GM06990 (cell line): ENCODE data around the gene FITM1.

Source experiments
- DNase-seq: peaks from one replicate; pipeline ENCODE4 v3.0.0-alpha.2; 2011; ENCODE audit not compliant: insufficient read length; ENCODE audit errors: extremely low read depth
- H3K27me3 ChIP-seq: replicated peaks from 2 replicates; pipeline ENCODE4 v1.6.0; 2011; ENCODE audit warnings: low read length; ENCODE audit not compliant: control insufficient read depth, insufficient read depth
- H3K36me3 ChIP-seq: 2 replicates; pipeline ENCODE4 v1.5.1; 2011; ENCODE audit warnings: low read length; ENCODE audit not compliant: control insufficient read depth, insufficient read depth
- H3K4me3 ChIP-seq: replicated peaks from 2 replicates; pipeline ENCODE4 v1.5.1; 2011; ENCODE audit warnings: low read depth, mild to moderate bottlenecking, control low read depth, low read length
- TF ChIP-seq, protein P1 (sequence below): IDR thresholded peaks from 2 replicates; pipeline ENCODE4 v1.5.1; 2011; ENCODE audit warnings: low read length, control low read depth, mild to moderate bottlenecking, inconsistent platforms; ENCODE audit not compliant: insufficient read depth, poor library complexity, severe bottlenecking

The FITM1 gene

DNA sequence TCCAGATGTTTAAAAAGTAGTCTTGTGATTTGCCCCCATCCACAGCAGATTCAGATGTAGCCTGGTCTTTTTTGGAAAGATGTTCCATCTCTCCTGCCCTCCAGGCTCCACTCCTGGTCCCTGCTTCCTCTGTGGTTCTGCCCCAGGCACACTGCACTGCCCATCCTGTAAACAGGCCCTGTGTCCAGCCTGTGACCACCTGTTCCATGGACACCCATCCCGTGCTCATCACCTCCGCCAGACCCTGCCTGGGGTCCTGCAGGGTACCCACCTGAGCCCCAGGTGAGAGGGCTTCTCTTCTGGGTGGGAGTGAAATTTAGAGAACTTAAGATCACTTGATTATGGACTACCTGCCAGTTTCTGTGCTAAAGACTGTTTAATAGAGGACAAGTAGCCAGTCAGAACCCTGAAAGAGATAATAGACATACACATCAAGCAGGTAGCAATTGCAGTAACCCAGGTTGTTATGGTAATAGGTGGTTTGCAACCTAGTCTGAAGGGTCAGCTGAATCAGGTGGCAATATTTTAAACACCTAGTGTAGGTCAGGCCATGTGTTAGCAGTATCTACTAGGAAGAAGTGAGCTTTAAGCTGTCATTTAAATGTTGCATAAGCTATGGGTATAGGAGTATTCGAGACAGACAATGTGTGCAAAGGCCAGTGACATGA is 19.0 kb downstream of the FITM1 start:
- TF ChIP-seq, protein P1, sequence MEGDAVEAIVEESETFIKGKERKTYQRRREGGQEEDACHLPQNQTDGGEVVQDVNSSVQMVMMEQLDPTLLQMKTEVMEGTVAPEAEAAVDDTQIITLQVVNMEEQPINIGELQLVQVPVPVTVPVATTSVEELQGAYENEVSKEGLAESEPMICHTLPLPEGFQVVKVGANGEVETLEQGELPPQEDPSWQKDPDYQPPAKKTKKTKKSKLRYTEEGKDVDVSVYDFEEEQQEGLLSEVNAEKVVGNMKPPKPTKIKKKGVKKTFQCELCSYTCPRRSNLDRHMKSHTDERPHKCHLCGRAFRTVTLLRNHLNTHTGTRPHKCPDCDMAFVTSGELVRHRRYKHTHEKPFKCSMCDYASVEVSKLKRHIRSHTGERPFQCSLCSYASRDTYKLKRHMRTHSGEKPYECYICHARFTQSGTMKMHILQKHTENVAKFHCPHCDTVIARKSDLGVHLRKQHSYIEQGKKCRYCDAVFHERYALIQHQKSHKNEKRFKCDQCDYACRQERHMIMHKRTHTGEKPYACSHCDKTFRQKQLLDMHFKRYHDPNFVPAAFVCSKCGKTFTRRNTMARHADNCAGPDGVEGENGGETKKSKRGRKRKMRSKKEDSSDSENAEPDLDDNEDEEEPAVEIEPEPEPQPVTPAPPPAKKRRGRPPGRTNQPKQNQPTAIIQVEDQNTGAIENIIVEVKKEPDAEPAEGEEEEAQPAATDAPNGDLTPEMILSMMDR, result no peak
- no peak overlapping the region for H3K4me3 ChIP-seq
- H3K27me3 ChIP-seq, result no peaks in the 10 kb centered on the region
- no peak for DNase-seq
- peaks cover 31% of the 10 kb centered on the region for H3K36me3 ChIP-seq

DNA sequence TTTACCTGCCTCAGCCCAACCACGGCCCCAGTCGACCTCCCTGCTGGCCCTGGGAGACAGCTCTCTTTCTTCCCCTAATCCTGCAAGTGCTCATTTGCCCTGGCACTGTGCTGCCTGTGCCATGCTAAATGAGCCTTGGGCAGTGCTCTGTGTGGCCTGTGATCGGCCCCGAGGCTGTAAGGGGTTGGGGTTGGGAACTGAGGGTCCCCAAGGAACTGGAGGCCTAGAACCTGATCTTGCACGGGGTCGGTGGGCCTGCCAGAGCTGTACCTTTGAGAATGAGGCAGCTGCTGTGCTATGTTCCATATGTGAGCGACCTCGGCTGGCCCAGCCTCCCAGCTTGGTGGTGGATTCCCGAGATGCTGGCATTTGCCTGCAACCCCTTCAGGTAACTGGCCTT is 19.6 kb downstream of the FITM1 start:
- DNase-seq, result no peak

DNA sequence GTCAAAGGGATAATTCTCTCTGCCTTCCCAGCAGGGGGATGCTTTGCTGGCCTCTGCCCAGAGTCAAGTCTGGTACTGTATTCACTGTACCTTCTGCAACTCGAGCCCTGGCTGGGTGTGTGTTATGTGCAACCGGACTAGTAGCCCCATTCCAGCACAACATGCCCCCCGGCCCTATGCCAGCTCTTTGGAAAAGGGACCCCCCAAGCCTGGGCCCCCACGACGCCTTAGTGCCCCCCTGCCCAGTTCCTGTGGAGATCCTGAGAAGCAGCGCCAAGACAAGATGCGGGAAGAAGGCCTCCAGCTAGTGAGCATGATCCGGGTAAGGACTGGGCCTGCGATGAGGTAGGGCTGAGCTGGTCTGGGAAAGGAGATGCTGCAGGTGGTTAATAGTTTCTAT is 20.1 kb downstream of the FITM1 start:
- DNase-seq, result no peak
- TF ChIP-seq, protein P1, result no peak
- Histone ChIP-seq H3K36me3 (peaks cover 32% of the 10 kb centered on the region), H3K4me3 (no peak overlapping the region), H3K27me3 (no peaks in the 10 kb centered on the region)

More for the DNA sequence above, 19.6 kb downstream of the FITM1 start:
- H3K36me3 ChIP-seq, result peaks cover 31% of the 10 kb centered on the region
- H3K4me3 ChIP-seq, result no peak overlapping the region
- TF ChIP-seq, protein P1, result no peak
- no peaks in the 10 kb centered on the region for H3K27me3 ChIP-seq

DNA sequence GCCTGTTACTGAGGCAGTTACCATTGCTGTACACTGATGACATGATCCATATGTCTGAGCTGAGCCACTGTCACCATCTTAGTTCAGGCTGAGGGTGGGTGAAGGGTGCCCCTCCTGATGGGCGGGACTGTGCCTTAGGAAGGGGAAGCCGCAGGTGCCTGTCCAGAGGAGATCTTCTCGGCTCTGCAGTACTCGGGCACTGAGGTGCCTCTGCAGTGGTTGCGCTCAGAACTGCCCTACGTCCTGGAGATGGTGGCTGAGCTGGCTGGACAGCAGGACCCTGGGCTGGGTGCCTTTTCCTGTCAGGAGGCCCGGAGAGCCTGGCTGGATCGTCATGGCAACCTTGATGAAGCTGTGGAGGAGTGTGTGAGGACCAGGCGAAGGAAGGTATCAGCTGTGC is 20.5 kb downstream of the FITM1 start:
- no peaks in the 10 kb centered on the region for H3K27me3 ChIP-seq
- no peak for DNase-seq
- TF ChIP-seq, protein P1, result no peak
- no peak overlapping the region for H3K4me3 ChIP-seq
- H3K36me3 ChIP-seq, result peaks cover 33% of the 10 kb centered on the region

DNA sequence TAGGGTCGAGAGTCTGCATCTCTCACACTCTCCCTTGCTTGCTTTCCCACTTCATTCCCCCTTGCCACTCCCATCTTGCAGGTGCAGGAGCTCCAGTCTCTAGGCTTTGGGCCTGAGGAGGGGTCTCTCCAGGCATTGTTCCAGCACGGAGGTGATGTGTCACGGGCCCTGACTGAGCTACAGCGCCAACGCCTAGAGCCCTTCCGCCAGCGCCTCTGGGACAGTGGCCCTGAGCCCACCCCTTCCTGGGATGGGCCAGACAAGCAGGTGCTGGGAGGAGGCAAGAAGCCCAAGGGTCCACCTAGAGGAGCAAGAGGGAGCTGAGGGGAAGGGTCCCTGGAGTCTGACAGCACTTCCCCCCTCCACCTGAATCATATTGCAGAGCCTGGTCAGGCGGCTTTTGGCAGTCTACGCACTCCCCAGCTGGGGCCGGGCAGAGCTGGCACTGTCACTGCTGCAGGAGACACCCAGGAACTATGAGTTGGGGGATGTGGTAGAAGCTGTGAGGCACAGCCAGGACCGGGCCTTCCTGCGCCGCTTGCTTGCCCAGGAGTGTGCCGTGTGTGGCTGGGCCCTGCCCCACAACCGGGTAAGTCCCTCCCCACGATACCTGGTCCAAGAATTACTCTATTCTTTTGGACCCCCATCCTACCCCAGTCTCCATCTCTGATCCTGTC is 21.1 kb downstream of the FITM1 start:
- Histone ChIP-seq H3K36me3 (peaks cover 36% of the 10 kb centered on the region), H3K27me3 (no peaks in the 10 kb centered on the region), H3K4me3 (no peak overlapping the region)
- no peak for DNase-seq
- TF ChIP-seq, protein P1, result no peak
